Measurements from ENCODE around the gene MT1X.
A peak's percentile ranks its signal among the peaks of the same experiment; 100 is the strongest.
"Not testable (repeated sequence)": the region's sequence is repeated elsewhere in the genome, so short reads cannot be mapped to it uniquely, and the experiment has no call there.

The MT1X gene

GRCh38 chr16:56658327-56658875 is 23.9 kb upstream of the MT1X start:
- H3K27me3 Mint-ChIP-seq (ENCODE audit: low read depth) = peaks cover 99% of the 10 kb centered on the region
- H3K36me3 Mint-ChIP-seq (ENCODE audit: low read depth) = peaks cover 12% of the 10 kb centered on the region
- H3K27ac Mint-ChIP-seq = peak overlapping the region in 2 of 3 experiments; percentile 28 to 79
- no peak for TF ChIP-seq CTCF (IDR thresholded peaks at IDR 0.05; ENCODE audit: unreplicated experiment in 3 of 3)
- peaks cover 13% of the 10 kb centered on the region for H3K4me1 Mint-ChIP-seq
- H3K4me3 Mint-ChIP-seq = peak overlapping the region; percentile 87 to 92 (median 89)
- H3K9me3 Mint-ChIP-seq = no peaks in the 10 kb centered on the region

GRCh38 chr16:56662357-56663354 is 19.6 kb upstream of the MT1X start:
- Mint-ChIP-seq H3K9me3 (no peaks in the 10 kb centered on the region), H3K4me1 (peaks cover 15% of the 10 kb centered on the region), H3K4me3 (peak overlapping the region; percentile 59 to 70 (median 67)), H3K27me3 (ENCODE audit: low read depth) (peaks cover 100% of the 10 kb centered on the region), H3K36me3 (ENCODE audit: low read depth) (peaks cover 12% of the 10 kb centered on the region), H3K27ac (no peak overlapping the region)
- no peak for TF ChIP-seq CTCF (IDR thresholded peaks at IDR 0.05; ENCODE audit: unreplicated experiment in 3 of 3)

- Mint-ChIP-seq H3K27ac (no peak overlapping the region), H3K27me3 (ENCODE audit: low read depth) (peaks cover 100% of the 10 kb centered on the region), H3K4me1 (peaks cover 18% of the 10 kb centered on the region), H3K36me3 (ENCODE audit: low read depth) (peaks cover 11% of the 10 kb centered on the region), H3K9me3 (no peaks in the 10 kb centered on the region), H3K4me3 (peak overlapping the region in 1 of 3 experiments; percentile 50)
- TF ChIP-seq CTCF (IDR thresholded peaks at IDR 0.05; ENCODE audit: unreplicated experiment in 3 of 3) = no peak
Observed at GRCh38 chr16:56664506-56664905, 17.8 kb upstream of the MT1X start.

- H3K9me3 Mint-ChIP-seq; H3K36me3 Mint-ChIP-seq (ENCODE audit: low read depth): not testable (repeated sequence)
- Mint-ChIP-seq H3K27ac (peak overlapping the region in 1 of 3 experiments; percentile 11), H3K27me3 (ENCODE audit: low read depth) (peaks cover 100% of the 10 kb centered on the region), H3K4me3 (peak overlapping the region in 2 of 3 experiments; percentile 29 to 75), H3K4me1 (peaks cover 18% of the 10 kb centered on the region)
Observed at GRCh38 chr16:56665286-56666261, 16.7 kb upstream of the MT1X start.

GRCh38 chr16:56667581-56668571 is 14.4 kb upstream of the MT1X start, which contains the start of gene MT1G:
TSS of gene MT1G (minus strand) at chr16:56668065. CDS start at chr16:56667993, 72 bp downstream.
- H3K4me1 Mint-ChIP-seq = peaks cover 13% of the 10 kb centered on the region
- TF ChIP-seq CTCF (IDR thresholded peaks at IDR 0.05; ENCODE audit: unreplicated experiment in 3 of 3) = no peak
- no peaks in the 10 kb centered on the region for H3K9me3 Mint-ChIP-seq
- H3K27ac Mint-ChIP-seq = peak within 1 kb of the TSS in 1 of 3 experiments; percentile 67
- peak within 1 kb of the TSS; percentile 57 to 77 (median 75) for H3K4me3 Mint-ChIP-seq
- no peaks in the 10 kb centered on the region for H3K36me3 Mint-ChIP-seq (ENCODE audit: low read depth)
- peaks cover 100% of the 10 kb centered on the region for H3K27me3 Mint-ChIP-seq (ENCODE audit: low read depth)
